ENCODE measurements around the gene KRTAP10-10. TPM values are rescaled to one million over a fixed set of nuclear protein-coding genes. Genes with fewer than 3 reads are reported as not detected.

Gene KRTAP10-10
- total RNA-seq, 4 donors from 2014 or later = not detected

GRCh38 chr21:44671911-44672310 lies 34.8 kb downstream of the KRTAP10-10 start:
- 92% methylated on average over 1 of the region's 1 CpG for WGBS, 2 donors
- Histone ChIP-seq H3K9me3 (peaks cover 0 to 55% (median 8%) of the 10 kb centered on the region in 4 donors), H3K27ac (no peak overlapping the region), H3K4me1 (no peaks in the 10 kb centered on the region), H3K4me3 (no peak overlapping the region), H3K27me3 (no peaks in the 10 kb centered on the region), H3K36me3 (no peaks in the 10 kb centered on the region)
- TF ChIP-seq CTCF (IDR thresholded peaks at IDR 0.05) (no peak), EP300 (IDR thresholded peaks at IDR 0.05) (no peak), POLR2A (IDR thresholded peaks at IDR 0.05) (no peak)
- no peak for DNase-seq (ENCODE audit: low spot score in 2 of 2)

- 94% methylated on average over 13 of the region's 13 CpGs for WGBS, 2 donors
- H3K4me3 ChIP-seq = no peak overlapping the region
- H3K9me3 ChIP-seq = peaks cover 0 to 16% (median 3%) of the 10 kb centered on the region in 4 donors
- no peak overlapping the region for H3K27ac ChIP-seq
- TF ChIP-seq CTCF (IDR thresholded peaks at IDR 0.05) = no peak
- TF ChIP-seq POLR2A (IDR thresholded peaks at IDR 0.05) = no peak
- no peak for TF ChIP-seq EP300 (IDR thresholded peaks at IDR 0.05)
- H3K4me1 ChIP-seq = no peaks in the 10 kb centered on the region
- no peak for DNase-seq (ENCODE audit: low spot score in 2 of 2)
- no peaks in the 10 kb centered on the region for H3K36me3 ChIP-seq
- no peaks in the 10 kb centered on the region for H3K27me3 ChIP-seq
Observed at GRCh38 chr21:44677881-44678280, 40.7 kb downstream of the KRTAP10-10 start.

GRCh38 chr21:44681152-44681551 lies 44.0 kb downstream of the KRTAP10-10 start:
- H3K27me3 ChIP-seq = peaks cover 0 to 7% of the 10 kb centered on the region in 2 donors
- no peak for TF ChIP-seq POLR2A (IDR thresholded peaks at IDR 0.05)
- TF ChIP-seq CTCF (IDR thresholded peaks at IDR 0.05) = no peak
- no peak for TF ChIP-seq EP300 (IDR thresholded peaks at IDR 0.05)
- 63 to 91% methylated on average over 11 of the region's 11 CpGs for WGBS, 2 donors
- no peak overlapping the region for H3K4me3 ChIP-seq
- no peaks in the 10 kb centered on the region for H3K36me3 ChIP-seq
- no peaks in the 10 kb centered on the region for H3K4me1 ChIP-seq
- H3K27ac ChIP-seq = no peak overlapping the region
- no peak for DNase-seq (ENCODE audit: low spot score in 2 of 2)
- peaks cover 0 to 4% (median 0%) of the 10 kb centered on the region in 4 donors for H3K9me3 ChIP-seq

GRCh38 chr21:44681861-44682579 lies 44.9 kb downstream of the KRTAP10-10 start, which contains the start of gene KRTAP12-1:
TSS of gene KRTAP12-1 (minus strand) at chr21:44682163. CDS start at chr21:44682123, 40 bp downstream.
- 75 to 81% methylated on average over 13 to 23 of the region's 23 CpGs for WGBS, 2 donors
- TF ChIP-seq CTCF (IDR thresholded peaks at IDR 0.05) = no peak
- no peak for TF ChIP-seq POLR2A (IDR thresholded peaks at IDR 0.05)
- TF ChIP-seq EP300 (IDR thresholded peaks at IDR 0.05) = no peak
- no peak for DNase-seq (ENCODE audit: low spot score in 2 of 2)
- no peaks in the 10 kb centered on the region for H3K4me1 ChIP-seq
- H3K4me3 ChIP-seq = no peak within 1 kb of the TSS
- no peak within 1 kb of the TSS for H3K27ac ChIP-seq
- peaks cover 0 to 4% (median 0%) of the 10 kb centered on the region in 4 donors for H3K9me3 ChIP-seq
- H3K36me3 ChIP-seq = no peaks in the 10 kb centered on the region
- H3K27me3 ChIP-seq = peaks cover 0 to 16% of the 10 kb centered on the region in 2 donors

- Histone ChIP-seq H3K27ac (no peak overlapping the region), H3K9me3 (peaks cover 0 to 4% (median 0%) of the 10 kb centered on the region in 4 donors), H3K4me1 (no peaks in the 10 kb centered on the region), H3K27me3 (peaks cover 0 to 22% of the 10 kb centered on the region in 2 donors), H3K36me3 (no peaks in the 10 kb centered on the region), H3K4me3 (no peak overlapping the region)
- no peak for DNase-seq (ENCODE audit: low spot score in 2 of 2)
- 76% methylated on average over 15 of the region's 15 CpGs for WGBS, 2 donors
- TF ChIP-seq POLR2A (IDR thresholded peaks at IDR 0.05) (no peak), EP300 (IDR thresholded peaks at IDR 0.05) (no peak)
Observed at GRCh38 chr21:44682580-44683151, 45.5 kb downstream of the KRTAP10-10 start.

All from tibial nerve (tissue), 4 donors.